ENCODE data around the gene TKFC.

TKFC gene

GRCh38 chr11:61345954-61346843 is 13.2 kb downstream of the TKFC start:
- no peak for DNase-seq

DNA sequence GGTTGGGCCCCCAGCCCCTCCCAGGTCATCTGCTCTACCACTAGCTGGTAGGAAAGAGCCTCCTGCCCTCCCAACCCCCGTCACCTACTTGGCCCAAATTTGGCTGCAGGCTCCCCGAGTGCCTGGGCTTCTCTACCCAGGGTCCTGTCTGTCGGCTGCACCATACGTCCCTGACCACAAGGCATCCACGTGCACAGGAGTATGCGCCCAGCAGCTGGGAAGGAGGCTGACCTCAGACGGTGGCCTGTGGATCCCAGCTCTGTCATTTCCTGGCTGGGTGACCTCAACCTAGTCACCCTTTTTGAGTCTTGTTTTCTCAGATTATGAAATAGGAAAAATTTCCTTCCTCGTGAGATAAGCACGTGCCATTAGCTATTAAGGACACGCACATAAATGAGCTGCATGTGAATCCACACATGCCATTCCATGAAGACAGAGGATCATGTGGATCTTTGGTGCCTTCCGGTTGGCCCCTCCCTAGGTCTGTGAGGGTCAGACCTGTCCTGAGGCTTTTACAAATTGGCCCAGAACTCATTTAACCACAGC is 15.0 kb downstream of the TKFC start:
- no peak for DNase-seq

DNA sequence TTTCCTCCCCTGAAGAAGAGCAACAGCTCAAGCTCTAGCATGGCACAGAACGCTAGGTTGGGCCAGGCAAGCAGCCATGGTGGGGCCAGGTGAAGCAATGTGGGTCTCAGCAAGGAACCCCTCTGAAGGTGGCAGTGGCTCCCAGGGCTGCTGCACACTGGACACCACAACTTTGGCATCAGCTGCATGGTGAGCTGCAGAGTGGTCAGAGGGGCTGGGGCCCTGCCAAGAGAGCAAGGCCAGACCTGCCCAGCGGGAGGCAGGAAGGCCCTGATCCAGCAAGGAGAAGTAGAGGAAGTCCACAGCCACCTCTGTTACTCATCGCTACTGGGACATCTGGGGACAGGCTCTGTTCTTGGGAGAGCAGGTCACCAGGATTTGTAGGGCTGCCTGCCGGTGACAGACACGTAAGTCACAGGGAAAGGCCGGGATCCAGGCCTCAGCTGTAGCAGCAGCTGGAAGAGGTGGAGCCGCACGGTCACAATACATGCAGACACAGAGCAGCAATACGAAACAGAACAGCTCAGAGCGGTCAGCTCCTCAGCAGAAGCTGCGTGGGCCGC is 16.2 kb downstream of the TKFC start:
- DNase-seq = no peak

DNA sequence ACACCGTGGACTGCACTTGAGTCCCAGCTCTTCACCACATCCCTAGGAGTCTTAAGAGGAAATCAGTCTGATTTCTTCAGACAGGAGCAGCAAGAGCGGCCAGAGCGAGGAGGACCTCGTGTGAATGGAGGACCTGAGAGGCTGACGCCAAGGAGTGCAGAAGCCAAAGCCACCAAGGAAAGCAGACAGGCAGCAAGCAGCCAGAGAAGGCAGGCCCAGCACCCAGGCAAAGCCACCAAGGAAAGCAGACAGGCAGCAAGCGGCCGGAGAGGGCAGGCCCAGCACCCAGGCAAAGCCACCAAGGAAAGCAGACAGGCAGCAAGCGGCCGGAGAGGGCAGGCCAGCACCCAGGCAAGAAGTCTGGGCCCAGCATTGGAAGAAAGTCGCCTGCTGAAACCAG is 16.9 kb downstream of the TKFC start:
- no peak for DNase-seq

DNA sequence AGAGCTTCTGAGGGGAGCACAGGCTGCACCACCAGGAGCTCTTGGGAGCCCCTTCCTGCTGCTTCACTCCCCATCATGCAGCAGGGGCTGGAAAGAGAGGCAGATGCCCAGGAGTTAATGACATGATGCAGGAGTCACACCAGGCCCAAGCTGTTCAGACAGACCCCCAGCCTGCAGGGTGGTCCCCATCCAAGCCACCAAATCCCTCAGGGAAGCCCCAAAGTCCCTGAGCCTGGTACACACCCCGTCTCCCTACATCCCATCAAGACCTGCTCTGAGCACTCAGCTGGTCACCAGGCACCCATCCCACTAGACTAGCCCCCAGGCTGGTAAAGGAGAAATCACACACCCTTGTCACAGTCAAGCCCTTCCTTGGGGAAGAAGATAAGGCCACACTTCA is 17.3 kb downstream of the TKFC start:
- no peak for DNase-seq

DNA sequence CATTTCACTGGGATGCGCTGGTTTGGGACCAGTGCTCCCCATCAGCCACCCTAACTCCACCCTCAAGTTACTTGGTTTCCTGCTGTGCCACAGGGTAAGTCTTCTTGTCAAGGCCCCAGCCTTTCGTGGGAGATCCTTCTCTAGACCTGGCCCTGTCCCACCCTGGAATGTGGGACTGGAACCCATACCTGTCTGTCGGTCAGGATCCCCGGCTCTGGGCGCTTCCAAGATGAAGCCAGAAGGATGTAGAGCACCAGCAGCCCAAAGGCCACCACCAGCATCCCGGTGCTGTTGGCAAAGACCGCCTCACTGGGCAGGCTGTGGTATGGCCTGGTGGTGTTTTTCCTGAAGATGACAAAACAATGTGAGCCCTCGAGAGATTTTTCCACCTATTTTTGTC is 17.8 kb downstream of the TKFC start:
- no peak for DNase-seq

- DNase-seq = no peak
These were observed 19.0 kb downstream of the TKFC start for GRCh38 chr11:61352038-61352437.

- no peak for DNase-seq
These were observed 20.4 kb downstream of the TKFC start for GRCh38 chr11:61353131-61354067.

DNA sequence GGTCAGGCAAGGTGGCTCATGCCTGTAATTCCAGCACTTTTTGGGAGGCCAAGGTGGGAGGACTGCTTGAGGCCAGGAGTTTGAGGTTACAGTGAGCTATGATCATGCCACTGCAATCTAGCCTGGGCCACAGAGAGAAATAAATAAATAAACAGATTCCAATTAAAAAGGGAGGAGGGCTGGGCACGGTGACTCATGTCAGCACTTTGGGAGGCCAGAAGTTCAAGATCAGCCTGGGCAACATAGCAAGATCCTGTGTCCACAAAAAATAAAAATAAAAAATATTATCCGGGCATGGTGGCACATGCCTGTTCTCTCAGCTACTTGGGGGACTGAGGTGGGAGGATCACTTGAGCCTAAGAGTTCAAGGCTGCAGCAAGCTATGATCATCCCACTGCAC is 21.2 kb downstream of the TKFC start:
- DNase-seq = no peak

GRCh38 chr11:61356706-61357105 is 23.7 kb downstream of the TKFC start:
- no peak for DNase-seq

DNA sequence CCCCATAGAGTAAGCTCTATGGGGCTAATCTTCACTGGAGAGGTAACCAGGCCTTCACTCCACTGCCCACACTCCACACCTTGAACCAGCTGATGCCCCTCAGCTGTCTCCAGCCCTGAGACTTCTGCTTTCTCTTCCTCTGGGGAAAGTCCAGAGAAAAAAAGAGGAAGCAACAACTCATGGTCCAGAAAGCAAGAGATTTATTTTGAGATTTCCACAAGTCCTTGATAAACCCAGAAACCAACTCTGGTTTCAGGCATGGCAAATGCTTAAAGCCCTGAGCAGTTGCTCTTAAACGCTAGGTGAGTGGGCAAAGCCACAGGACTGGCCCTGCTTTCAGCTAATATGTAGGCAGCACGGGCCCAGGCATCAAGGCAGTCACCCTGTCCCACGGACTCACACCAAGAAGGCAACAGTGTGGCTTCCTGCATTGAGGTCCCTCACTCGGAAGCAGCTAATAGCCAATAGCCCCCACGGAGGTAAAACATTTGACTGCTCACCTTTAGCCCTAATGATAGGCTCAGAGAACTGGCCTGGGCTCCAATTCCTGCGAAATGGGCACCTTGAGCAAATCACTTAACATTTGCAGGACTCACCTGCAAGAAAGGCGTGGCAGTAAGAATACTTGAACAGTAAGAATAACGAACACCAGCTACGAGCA is 24.3 kb downstream of the TKFC start:
- DNase-seq = no peak

- DNase-seq = no peak
These were observed 24.8 kb downstream of the TKFC start for GRCh38 chr11:61357894-61358239.

DNA sequence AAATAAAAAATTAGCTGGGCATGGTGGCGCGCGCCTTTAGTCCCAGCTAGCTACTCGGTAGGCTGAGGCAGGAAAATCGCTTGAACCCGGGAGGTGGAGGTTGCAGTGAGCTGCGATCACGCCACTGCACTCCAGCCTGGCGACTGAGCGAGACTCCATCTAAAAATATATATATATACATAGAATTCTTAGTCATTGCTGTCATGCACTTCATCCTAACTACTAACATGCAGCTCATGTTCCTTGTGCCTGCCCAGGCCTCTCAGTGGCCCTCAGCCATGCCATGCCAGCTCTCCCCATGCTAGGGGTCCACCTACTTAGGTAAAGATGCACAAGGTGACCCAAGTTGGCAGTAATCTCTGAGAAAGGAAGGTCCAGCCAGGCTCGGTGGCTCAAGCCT is 25.5 kb downstream of the TKFC start:
- DNase-seq = no peak

DNA sequence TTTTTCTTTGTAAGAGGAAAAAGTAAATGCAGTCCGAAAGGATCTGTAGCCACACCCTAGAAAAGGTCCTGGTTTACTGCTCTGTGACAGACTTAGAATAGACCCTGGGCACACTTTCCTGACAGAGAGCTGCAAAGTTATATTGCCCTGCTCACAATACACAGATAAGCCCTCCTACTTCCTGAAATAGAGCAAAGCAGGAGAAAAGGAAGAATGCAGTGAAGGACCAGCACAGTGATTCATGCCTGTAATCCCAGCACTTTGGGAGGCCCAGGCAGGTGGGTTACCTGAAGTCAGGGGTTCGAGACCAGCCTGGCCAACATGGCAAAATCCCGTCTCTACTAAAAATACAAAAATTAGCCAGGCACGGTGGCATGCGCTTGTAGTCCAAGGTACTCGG is 26.5 kb downstream of the TKFC start:
- no peak for DNase-seq

DNA sequence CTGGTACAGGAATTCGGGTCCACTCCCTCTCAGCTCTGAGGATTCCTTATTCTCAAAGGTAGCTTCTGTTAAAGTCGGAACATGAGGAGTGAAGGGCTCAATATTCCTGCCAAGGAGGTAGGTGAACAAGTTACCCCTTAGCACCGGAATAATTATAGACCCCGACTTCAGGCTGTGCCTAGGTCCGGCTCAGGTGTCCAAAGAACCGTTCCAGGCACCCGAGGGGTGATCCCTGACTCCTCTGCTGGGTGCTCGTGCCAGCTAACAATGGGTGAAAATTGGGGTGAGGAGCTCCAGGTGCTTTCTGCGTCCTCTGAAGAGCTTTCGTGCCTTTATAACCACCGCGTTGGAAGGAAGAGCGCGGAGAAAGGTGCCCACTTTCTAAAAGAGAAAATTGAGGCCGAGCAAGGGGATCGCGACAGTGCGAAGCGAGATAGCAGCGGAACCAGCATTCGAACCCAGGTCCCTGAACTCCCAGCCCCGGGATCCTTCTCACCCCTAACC is 28.3 kb downstream of the TKFC start:
- no peak for DNase-seq

- peak; percentile 93 for DNase-seq
These were observed 28.9 kb downstream of the TKFC start, which contains the start of the genes CYB561A3 and TMEM138 for GRCh38 chr11:61361741-61362541. Gene CYB561A3 (minus strand): TSS chr11:61361882. CDS start chr11:61356713, 5,169 bp downstream. Gene TMEM138 (plus strand): TSS chr11:61362374. CDS start chr11:61364391, 2,017 bp downstream.

GRCh38 chr11:61362542-61362875 is 29.5 kb downstream of the TKFC start:
- no peak for DNase-seq

DNA sequence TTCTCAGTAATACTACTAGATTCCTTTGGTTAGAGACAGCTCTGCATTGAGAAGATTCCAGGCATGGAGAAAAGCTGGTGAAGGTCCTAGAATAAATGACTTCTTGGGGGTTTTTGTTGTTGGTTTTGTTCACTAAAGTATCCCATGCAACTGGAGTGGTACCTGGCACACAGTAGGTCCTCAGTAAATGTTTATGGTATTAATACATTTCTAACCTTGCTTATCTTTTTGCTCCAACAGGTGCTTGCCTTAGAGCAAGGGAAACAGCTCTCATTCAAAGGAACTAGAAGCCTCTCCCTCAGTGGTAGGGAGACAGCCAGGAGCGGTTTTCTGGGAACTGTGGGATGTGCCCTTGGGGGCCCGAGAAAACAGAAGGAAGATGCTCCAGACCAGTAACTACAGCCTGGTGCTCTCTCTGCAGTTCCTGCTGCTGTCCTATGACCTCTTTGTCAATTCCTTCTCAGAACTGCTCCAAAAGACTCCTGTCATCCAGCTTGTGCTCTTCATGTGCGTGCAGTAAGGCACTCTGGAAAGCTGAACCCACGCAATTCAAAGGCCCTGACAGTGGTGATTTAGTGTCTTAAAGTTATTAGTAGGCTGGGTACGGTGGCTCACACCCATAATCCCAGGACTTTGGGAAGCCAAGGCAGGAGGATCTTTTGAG is 31.1 kb downstream of the TKFC start:
- DNase-seq = no peak

GRCh38 chr11:61367406-61367805 is 34.4 kb downstream of the TKFC start:
- DNase-seq = no peak

DNA sequence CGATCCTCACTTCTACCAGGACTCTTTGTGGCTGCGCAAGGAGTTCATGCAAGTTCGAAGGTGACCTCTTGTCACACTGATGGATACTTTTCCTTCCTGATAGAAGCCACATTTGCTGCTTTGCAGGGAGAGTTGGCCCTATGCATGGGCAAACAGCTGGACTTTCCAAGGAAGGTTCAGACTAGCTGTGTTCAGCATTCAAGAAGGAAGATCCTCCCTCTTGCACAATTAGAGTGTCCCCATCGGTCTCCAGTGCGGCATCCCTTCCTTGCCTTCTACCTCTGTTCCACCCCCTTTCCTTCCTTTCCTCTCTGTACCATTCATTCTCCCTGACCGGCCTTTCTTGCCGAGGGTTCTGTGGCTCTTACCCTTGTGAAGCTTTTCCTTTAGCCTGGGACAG is 35.6 kb downstream of the TKFC start:
- no peak for DNase-seq
